Activated T-cell treated with anti-CD3 and anti-CD28 coated beads, Interleukin-2, amount 50 U/mL, for 24 hours (primary cell): ENCODE data around the gene PCDHB12.
"Not testable (repeated sequence)": the region's sequence is repeated elsewhere in the genome, so short reads cannot be mapped to it uniquely, and the experiment has no call there.

Source experiments
- DNase-seq: peaks from one replicate; pipeline ENCODE4 v3.0.0-alpha.2; 2020
- H3K27ac Mint-ChIP-seq: 2 replicates; pipeline ENCODE4 v1.8.0; 2020; ENCODE audit warnings: mild to moderate bottlenecking, mixed read lengths
- H3K27me3 Mint-ChIP-seq: 2 replicates; pipeline ENCODE4 v1.8.0; 2020; ENCODE audit warnings: mixed read lengths
- H3K36me3 Mint-ChIP-seq: 2 replicates; pipeline ENCODE4 v1.8.0; 2020; ENCODE audit warnings: low read depth, mixed read lengths
- H3K4me1 Mint-ChIP-seq: 2 replicates; pipeline ENCODE4 v1.8.0; 2020; ENCODE audit warnings: low read depth, mixed read lengths
- H3K4me3 Mint-ChIP-seq: 2 replicates; pipeline ENCODE4 v1.8.0; 2020; ENCODE audit warnings: mild to moderate bottlenecking, moderate library complexity, mixed read lengths
- H3K9me3 Mint-ChIP-seq: 2 replicates; pipeline ENCODE4 v1.8.0; 2020; ENCODE audit warnings: mixed read lengths

PCDHB12 gene

GRCh38 chr5:141192110-141192725 is 16.3 kb upstream of the PCDHB12 start, which contains the start of gene PCDHB10:
TSS of gene PCDHB10 (plus strand) at chr5:141192353. CDS start at chr5:141192553, 200 bp downstream.
- Mint-ChIP-seq H3K36me3 (peaks cover 14% of the 10 kb centered on the region), H3K4me1 (no peaks in the 10 kb centered on the region), H3K27me3 (peaks cover 67% of the 10 kb centered on the region), H3K27ac (no peak within 1 kb of the TSS), H3K4me3 (no peak within 1 kb of the TSS), H3K9me3 (peaks cover 40% of the 10 kb centered on the region)
- DNase-seq: no peak

DNA sequence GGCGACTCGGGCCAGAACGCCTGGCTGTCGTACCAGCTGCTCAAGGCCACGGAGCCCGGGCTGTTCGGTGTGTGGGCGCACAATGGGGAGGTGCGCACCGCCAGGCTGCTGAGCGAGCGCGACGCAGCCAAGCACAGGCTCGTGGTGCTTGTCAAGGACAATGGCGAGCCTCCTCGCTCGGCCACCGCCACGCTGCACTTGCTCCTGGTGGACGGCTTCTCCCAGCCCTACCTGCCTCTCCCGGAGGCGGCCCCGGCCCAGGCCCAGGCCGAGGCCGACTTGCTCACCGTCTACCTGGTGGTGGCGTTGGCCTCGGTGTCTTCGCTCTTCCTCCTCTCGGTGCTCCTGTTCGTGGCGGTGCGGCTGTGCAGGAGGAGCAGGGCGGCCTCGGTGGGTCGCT is 14.2 kb upstream of the PCDHB12 start:
- H3K4me3 Mint-ChIP-seq: not testable (repeated sequence)
- peaks cover 69% of the 10 kb centered on the region for H3K27me3 Mint-ChIP-seq

GRCh38 chr5:141196363-141196762 is 12.2 kb upstream of the PCDHB12 start:
- no peaks in the 10 kb centered on the region for H3K4me1 Mint-ChIP-seq
- peaks cover 69% of the 10 kb centered on the region for H3K27me3 Mint-ChIP-seq
- H3K36me3 Mint-ChIP-seq: peaks cover 7% of the 10 kb centered on the region
- H3K9me3 Mint-ChIP-seq: peaks cover 44% of the 10 kb centered on the region
- no peak overlapping the region for H3K4me3 Mint-ChIP-seq
- no peak overlapping the region for H3K27ac Mint-ChIP-seq
- no peak for DNase-seq

More for the DNA sequence above, 14.2 kb upstream of the PCDHB12 start:
- not testable (repeated sequence) for H3K36me3 Mint-ChIP-seq, H3K4me1 Mint-ChIP-seq, DNase-seq, H3K27ac Mint-ChIP-seq
- peaks cover 39% of the 10 kb centered on the region for H3K9me3 Mint-ChIP-seq

DNA sequence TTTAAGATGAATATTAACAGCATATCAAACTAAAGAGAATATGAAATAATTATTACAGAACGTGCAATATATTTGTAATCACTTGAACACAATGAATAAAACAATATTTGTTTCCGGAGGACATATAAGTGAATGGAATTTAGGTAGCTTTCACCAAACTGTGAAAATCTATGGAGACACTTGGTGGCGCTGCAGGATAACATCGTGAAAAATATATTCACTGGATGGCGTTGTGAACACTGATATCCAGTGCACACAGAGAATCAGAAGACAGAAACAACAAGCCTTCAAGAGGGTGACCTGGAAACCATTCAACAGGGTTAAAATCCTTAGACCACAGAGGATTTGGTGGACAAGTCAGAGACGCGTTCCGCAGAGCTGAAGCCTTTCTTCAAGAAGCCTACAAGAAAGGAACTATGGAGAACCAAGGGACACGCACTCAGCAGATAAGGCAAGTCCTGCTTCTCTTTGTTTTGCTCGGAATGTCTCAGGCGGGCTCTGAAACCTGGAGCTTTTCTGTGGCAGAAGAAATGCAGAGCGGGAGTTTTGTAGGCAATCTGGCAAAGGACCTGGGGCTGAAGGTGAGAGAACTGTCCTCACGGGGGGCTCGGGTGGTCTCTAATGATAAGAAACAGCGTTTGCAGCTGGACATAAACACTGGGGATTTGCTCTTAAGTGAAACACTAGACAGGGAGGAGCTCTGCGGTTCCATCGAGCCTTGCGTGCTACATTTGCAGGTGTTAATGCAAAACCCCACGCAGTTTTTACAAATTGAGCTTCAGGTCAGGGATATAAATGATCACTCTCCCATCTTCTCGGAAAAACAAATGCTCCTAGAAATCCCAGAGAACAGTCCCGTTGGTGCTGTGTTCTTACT is 8.9 kb upstream of the PCDHB12 start, which contains the start of gene PCDHB11:
Gene PCDHB11 (plus strand): TSS at position 269 of the 877 bp plus-strand sequence. CDS start 148 bp downstream, at position 417.
- peaks cover 3% of the 10 kb centered on the region for H3K36me3 Mint-ChIP-seq
- H3K27ac Mint-ChIP-seq: no peak within 1 kb of the TSS
- peaks cover 56% of the 10 kb centered on the region for H3K27me3 Mint-ChIP-seq
- no peak for DNase-seq
- H3K9me3 Mint-ChIP-seq: peaks cover 30% of the 10 kb centered on the region
- H3K4me3 Mint-ChIP-seq: no peak within 1 kb of the TSS
- H3K4me1 Mint-ChIP-seq: no peaks in the 10 kb centered on the region

DNA sequence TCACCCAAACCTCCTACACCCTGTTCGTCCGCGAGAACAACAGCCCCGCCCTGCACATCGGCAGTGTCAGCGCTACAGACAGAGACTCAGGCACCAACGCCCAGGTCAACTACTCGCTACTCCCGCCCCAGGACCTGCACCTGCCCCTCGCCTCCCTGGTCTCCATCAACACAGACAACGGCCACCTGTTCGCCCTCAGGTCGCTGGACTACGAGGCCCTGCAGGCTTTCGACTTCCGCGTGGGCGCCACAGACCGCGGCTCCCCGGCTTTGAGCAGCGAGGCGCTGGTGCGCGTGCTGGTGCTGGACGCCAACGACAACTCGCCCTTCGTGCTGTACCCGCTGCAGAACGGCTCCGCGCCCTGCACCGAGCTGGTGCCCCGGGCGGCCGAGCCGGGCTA is 7.4 kb upstream of the PCDHB12 start:
- Mint-ChIP-seq H3K27me3 (peaks cover 60% of the 10 kb centered on the region), H3K9me3 (peaks cover 25% of the 10 kb centered on the region)
- not testable (repeated sequence) for H3K27ac Mint-ChIP-seq

GRCh38 chr5:141201646-141202045 is 6.9 kb upstream of the PCDHB12 start:
- H3K9me3 Mint-ChIP-seq: peaks cover 20% of the 10 kb centered on the region
- not testable (repeated sequence) for H3K4me1 Mint-ChIP-seq, H3K36me3 Mint-ChIP-seq, H3K27ac Mint-ChIP-seq, H3K4me3 Mint-ChIP-seq, DNase-seq
- H3K27me3 Mint-ChIP-seq: peaks cover 59% of the 10 kb centered on the region

More for the DNA sequence above, 7.4 kb upstream of the PCDHB12 start:
- not testable (repeated sequence) for H3K4me3 Mint-ChIP-seq, DNase-seq, H3K36me3 Mint-ChIP-seq, H3K4me1 Mint-ChIP-seq

DNA sequence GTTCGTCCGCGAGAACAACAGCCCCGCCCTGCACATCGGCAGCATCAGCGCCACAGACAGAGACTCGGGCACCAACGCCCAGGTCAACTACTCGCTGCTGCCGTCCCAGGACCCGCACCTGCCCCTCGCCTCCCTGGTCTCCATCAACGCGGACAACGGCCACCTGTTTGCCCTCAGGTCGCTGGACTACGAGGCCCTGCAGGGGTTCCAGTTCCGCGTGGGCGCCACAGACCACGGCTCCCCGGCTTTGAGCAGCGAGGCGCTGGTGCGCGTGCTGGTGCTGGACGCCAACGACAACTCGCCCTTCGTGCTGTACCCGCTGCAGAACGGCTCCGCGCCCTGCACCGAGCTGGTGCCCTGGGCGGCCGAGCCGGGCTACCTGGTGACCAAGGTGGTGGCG is 1.8 kb downstream of the PCDHB12 start:
- H3K27me3 Mint-ChIP-seq: peaks cover 79% of the 10 kb centered on the region
- not testable (repeated sequence) for H3K4me1 Mint-ChIP-seq, H3K27ac Mint-ChIP-seq, DNase-seq, H3K36me3 Mint-ChIP-seq, H3K4me3 Mint-ChIP-seq
- H3K9me3 Mint-ChIP-seq: peaks cover 13% of the 10 kb centered on the region

DNA sequence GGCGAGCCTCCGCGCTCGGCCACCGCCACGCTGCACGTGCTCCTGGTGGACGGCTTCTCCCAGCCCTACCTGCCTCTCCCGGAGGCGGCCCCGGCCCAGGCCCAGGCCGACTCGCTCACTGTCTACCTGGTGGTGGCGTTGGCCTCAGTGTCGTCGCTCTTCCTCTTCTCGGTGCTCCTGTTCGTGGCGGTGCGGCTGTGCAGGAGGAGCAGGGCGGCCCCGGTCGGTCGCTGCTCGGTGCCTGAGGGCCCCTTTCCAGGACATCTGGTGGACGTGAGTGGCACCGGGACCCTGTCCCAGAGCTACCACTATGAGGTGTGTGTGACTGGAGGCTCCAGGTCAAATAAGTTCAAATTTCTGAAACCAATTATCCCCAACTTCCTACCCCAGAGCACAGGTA is 2.3 kb downstream of the PCDHB12 start:
- DNase-seq, H3K36me3 Mint-ChIP-seq, H3K4me3 Mint-ChIP-seq, H3K27ac Mint-ChIP-seq, H3K4me1 Mint-ChIP-seq: not testable (repeated sequence)
- peaks cover 80% of the 10 kb centered on the region for H3K27me3 Mint-ChIP-seq
- H3K9me3 Mint-ChIP-seq: peaks cover 14% of the 10 kb centered on the region

DNA sequence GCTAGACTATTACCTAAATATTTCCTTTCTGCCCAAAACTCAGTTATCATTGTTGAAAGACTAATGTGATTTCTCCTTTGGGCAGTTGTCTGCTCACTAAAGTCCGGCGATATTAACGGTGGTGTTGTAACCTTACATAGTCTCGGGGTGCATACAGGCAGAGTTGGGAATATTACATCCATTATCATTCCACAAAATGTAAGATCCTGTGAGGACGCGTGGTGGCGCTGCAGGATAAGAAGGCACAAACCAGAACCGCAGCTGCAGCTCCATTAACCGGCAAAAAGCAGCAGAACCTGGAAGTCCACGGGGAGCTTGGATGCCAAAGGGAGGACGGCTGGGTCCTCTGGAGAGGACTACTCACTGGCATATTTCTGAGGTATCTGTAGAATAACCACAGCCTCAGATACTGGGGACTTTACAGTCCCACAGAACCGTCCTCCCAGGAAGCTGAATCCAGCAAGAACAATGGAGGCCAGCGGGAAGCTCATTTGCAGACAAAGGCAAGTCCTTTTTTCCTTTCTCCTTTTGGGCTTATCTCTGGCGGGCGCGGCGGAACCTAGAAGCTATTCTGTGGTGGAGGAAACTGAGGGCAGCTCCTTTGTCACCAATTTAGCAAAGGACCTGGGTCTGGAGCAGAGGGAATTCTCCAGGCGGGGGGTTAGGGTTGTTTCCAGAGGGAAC is 5.3 kb downstream of the PCDHB12 start, which contains the start of gene PCDHB13:
Gene PCDHB13 (plus strand): TSS at position 264 of the 684 bp plus-strand sequence. CDS start 205 bp downstream, at position 469.
- Mint-ChIP-seq H3K36me3 (peaks cover 15% of the 10 kb centered on the region), H3K9me3 (peaks cover 25% of the 10 kb centered on the region), H3K27me3 (peaks cover 74% of the 10 kb centered on the region)
- H3K4me3 Mint-ChIP-seq, DNase-seq, H3K4me1 Mint-ChIP-seq, H3K27ac Mint-ChIP-seq: not testable (repeated sequence)

DNA sequence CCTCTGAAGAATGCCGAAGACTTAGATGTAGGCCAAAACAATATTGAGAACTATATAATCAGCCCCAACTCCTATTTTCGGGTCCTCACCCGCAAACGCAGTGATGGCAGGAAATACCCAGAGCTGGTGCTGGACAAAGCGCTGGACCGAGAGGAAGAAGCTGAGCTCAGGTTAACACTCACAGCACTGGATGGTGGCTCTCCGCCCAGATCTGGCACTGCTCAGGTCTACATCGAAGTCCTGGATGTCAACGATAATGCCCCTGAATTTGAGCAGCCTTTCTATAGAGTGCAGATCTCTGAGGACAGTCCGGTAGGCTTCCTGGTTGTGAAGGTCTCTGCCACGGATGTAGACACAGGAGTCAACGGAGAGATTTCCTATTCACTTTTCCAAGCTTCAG is 6.1 kb downstream of the PCDHB12 start:
- H3K4me3 Mint-ChIP-seq, H3K4me1 Mint-ChIP-seq, H3K27ac Mint-ChIP-seq, DNase-seq: not testable (repeated sequence)
- Mint-ChIP-seq H3K9me3 (peaks cover 30% of the 10 kb centered on the region), H3K36me3 (peaks cover 16% of the 10 kb centered on the region), H3K27me3 (peaks cover 71% of the 10 kb centered on the region)

GRCh38 chr5:141215504-141215903 is 7.0 kb downstream of the PCDHB12 start:
- Mint-ChIP-seq H3K36me3 (peaks cover 16% of the 10 kb centered on the region), H3K27me3 (peaks cover 73% of the 10 kb centered on the region), H3K9me3 (peaks cover 36% of the 10 kb centered on the region)
- H3K27ac Mint-ChIP-seq, H3K4me1 Mint-ChIP-seq, DNase-seq, H3K4me3 Mint-ChIP-seq: not testable (repeated sequence)

GRCh38 chr5:141216035-141216434 is 7.5 kb downstream of the PCDHB12 start:
- H3K27me3 Mint-ChIP-seq: peaks cover 75% of the 10 kb centered on the region
- peaks cover 14% of the 10 kb centered on the region for H3K36me3 Mint-ChIP-seq
- H3K4me1 Mint-ChIP-seq, H3K4me3 Mint-ChIP-seq, DNase-seq, H3K27ac Mint-ChIP-seq: not testable (repeated sequence)
- H3K9me3 Mint-ChIP-seq: peaks cover 33% of the 10 kb centered on the region

DNA sequence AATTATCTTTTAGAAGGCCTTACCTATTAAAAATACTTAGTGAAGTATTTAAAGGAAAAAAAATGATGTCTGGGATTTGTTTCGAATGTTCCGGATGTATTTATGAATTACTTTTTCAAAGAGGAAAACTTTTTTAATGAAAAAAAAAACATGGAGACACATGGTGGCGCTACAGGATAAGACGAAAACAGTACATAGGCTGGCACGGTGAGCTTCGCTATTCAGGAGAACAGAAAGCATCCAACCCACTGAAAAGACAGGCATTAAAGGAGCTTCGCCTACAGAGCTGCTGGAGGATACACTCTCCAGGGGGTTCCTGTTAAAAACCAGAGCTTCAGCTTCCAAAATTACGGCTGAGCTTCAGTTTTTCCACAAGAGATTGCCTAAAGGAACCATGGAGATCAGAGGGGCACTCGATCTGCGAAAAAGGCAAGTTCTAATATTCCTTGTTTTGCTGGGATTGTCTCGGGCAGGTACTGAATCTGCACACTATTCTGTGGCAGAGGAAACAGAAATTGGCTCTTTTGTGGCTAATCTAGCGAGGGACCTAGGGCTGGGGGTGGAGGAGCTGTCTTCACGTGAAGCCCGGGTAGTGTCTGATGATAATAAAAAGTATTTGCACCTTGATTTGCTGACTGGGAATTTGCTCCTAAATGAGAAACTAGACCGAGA is 14.7 kb downstream of the PCDHB12 start, which contains the start of gene PCDHB14:
Gene PCDHB14 (plus strand): TSS at position 232 of the 672 bp plus-strand sequence. CDS start 163 bp downstream, at position 395.
- peaks cover 21% of the 10 kb centered on the region for H3K9me3 Mint-ChIP-seq

DNA sequence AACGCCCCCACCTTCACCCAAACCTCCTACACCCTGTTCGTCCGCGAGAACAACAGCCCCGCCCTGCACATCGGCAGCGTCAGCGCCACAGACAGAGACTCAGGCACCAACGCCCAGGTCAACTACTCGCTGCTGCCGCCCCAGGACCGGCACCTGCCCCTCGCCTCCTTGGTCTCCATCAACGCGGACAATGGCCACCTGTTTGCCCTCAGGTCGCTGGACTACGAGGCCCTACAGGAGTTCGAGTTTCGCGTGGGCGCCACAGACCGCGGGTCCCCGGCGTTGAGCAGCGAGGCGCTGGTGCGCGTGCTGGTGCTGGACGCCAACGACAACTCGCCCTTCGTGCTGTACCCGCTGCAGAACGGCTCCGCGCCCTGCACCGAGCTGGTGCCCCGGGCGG is 16.3 kb downstream of the PCDHB12 start:
- not testable (repeated sequence) for H3K4me1 Mint-ChIP-seq, H3K36me3 Mint-ChIP-seq, H3K4me3 Mint-ChIP-seq, DNase-seq, H3K27ac Mint-ChIP-seq
- Mint-ChIP-seq H3K9me3 (peaks cover 15% of the 10 kb centered on the region), H3K27me3 (peaks cover 62% of the 10 kb centered on the region)

More for the DNA sequence above, 14.7 kb downstream of the PCDHB12 start, which contains the start of gene PCDHB14:
- Mint-ChIP-seq H3K4me1 (peaks cover 6% of the 10 kb centered on the region), H3K27ac (no peak within 1 kb of the TSS), H3K36me3 (peaks cover 11% of the 10 kb centered on the region), H3K27me3 (peaks cover 72% of the 10 kb centered on the region), H3K4me3 (peak within 1 kb of the TSS; percentile 11)
- DNase-seq: no peak
